H1 (cell line): ENCODE data around the gene PTPN1. TPM values are rescaled to one million over a fixed set of nuclear protein-coding genes. Genes with fewer than 3 reads are reported as not detected.
"Not testable (repeated sequence)": the region's sequence is repeated elsewhere in the genome, so short reads cannot be mapped to it uniquely, and the experiment has no call there.

Source experiments
- CTCF ChIA-PET: fragments of 300-600 bp; sonication (Branson Sonifier 250); formaldehyde crosslinking; loops from one replicate; lab custom pipeline; 2021; ENCODE audit not compliant: partially characterized antibody; lab: Charles Lee
- POLR2A ChIA-PET: fragments of 300-600 bp; sonication (Branson Sonifier 250); formaldehyde crosslinking; loops from one replicate; lab custom pipeline; 2021; ENCODE audit warnings: inconsistent platforms; ENCODE audit not compliant: partially characterized antibody; lab: Charles Lee
- DNase-seq, 2 experiments: peaks; one replicate each; pipeline versions ENCODE4 v3.0.0 to v3.0.0-alpha.2; 2010 to 2022; ENCODE audit warnings: low spot score in 2 of 2, low read depth in 1 of 2, mixed read lengths in 1 of 2
- FAIRE-seq: peaks from 2 replicates; lab custom pipeline; 2011; peaks lifted over from hg19 to GRCh38; lab: Jason Lieb, UNC
- H2AFZ ChIP-seq: 2 replicates; pipeline ENCODE4 v1.8.1; 2012; ENCODE audit warnings: low read length, inconsistent platforms
- H2AK5ac ChIP-seq: 2 replicates; pipeline ENCODE4 v1.6.1; 2013; ENCODE audit warnings: low read depth, low read length
- H2BK120ac ChIP-seq: replicated peaks from 2 replicates; pipeline ENCODE3; 2013; ENCODE audit warnings: low read depth, low read length, inconsistent platforms
- H2BK12ac ChIP-seq: 2 replicates; pipeline ENCODE4 v1.6.1; 2013; ENCODE audit warnings: low read depth, low read length
- H2BK15ac ChIP-seq: 2 replicates; pipeline ENCODE4 v1.6.1; 2013; ENCODE audit warnings: low read length
- H2BK20ac ChIP-seq: 2 replicates; pipeline ENCODE4 v1.6.1; 2013; ENCODE audit warnings: low read length
- H2BK5ac ChIP-seq: 2 replicates; pipeline ENCODE4 v1.6.1; 2013; ENCODE audit warnings: low read depth, low read length
- H3K14ac ChIP-seq: 2 replicates; pipeline ENCODE4 v1.6.1; 2013; ENCODE audit warnings: inconsistent platforms; ENCODE audit not compliant: insufficient read length
- H3K18ac ChIP-seq: 2 replicates; pipeline ENCODE4 v1.6.1; 2013; ENCODE audit warnings: low read length; ENCODE audit errors: extremely low read depth
- H3K23ac ChIP-seq: 2 replicates; pipeline ENCODE4 v1.6.1; 2013; ENCODE audit warnings: inconsistent platforms; ENCODE audit not compliant: insufficient read length
- H3K23me2 ChIP-seq: 2 replicates; pipeline ENCODE4 v1.6.1; 2013; ENCODE audit warnings: low read depth, low read length
- H3K27ac ChIP-seq: 2 replicates; pipeline ENCODE4 v1.6.1; 2011; ENCODE audit warnings: low read depth, low read length, inconsistent platforms
- H3K27me3 ChIP-seq, 4 experiments: replicated peaks in 1 of 4; 1 replicate in 1 of 4; 2 replicates in 3 of 4; pipeline versions ENCODE4 v1.6.1 to v1.8.1; 2011 to 2013; ENCODE audit warnings: low read length in 3 of 4, mild to moderate bottlenecking in 3 of 4, inconsistent platforms in 2 of 4, mixed read lengths in 2 of 4, moderate library complexity in 1 of 4; ENCODE audit not compliant: control insufficient read depth in 3 of 4, insufficient read depth in 3 of 4; ENCODE audit errors: extremely low read depth in 1 of 4
- H3K36me3 ChIP-seq, 4 experiments: 2 replicates each; pipeline versions ENCODE4 v1.6.1 to v1.8.1; 2011 to 2013; ENCODE audit warnings: mild to moderate bottlenecking in 4 of 4, low read length in 3 of 4, moderate library complexity in 2 of 4, control low read depth in 1 of 4, inconsistent platforms in 1 of 4; ENCODE audit not compliant: insufficient read depth in 4 of 4, control insufficient read depth in 2 of 4
- H3K4ac ChIP-seq: replicated peaks from 2 replicates; pipeline ENCODE3; 2013; ENCODE audit warnings: low read length, low read depth, mixed read lengths, inconsistent platforms; ENCODE audit not compliant: insufficient read length
- H3K4me1 ChIP-seq, 4 experiments: replicated peaks in 1 of 4; 1 replicate in 1 of 4; 2 replicates in 3 of 4; pipeline versions ENCODE4 v1.6.1 to v1.8.1; 2011 to 2013; ENCODE audit warnings: low read length in 3 of 4, inconsistent platforms in 2 of 4, mixed read lengths in 1 of 4; ENCODE audit not compliant: insufficient read depth in 4 of 4, control insufficient read depth in 3 of 4
- H3K4me2 ChIP-seq, 2 experiments: 2 replicates each; pipeline versions ENCODE4 v1.6.1 to v1.8.1; 2011 to 2013; ENCODE audit warnings: low read depth in 2 of 2, low read length in 2 of 2, control low read depth in 1 of 2, inconsistent platforms in 1 of 2, mild to moderate bottlenecking in 1 of 2; ENCODE audit not compliant: insufficient read depth in 1 of 2
- H3K4me3 ChIP-seq, 4 experiments: fragments of 200-600, 300-600 bp in 1 of 4; sonication (generic), shearing (Covaris generic), sonication (Bioruptor Twin) in 1 of 4; 2 replicates each; pipeline versions ENCODE4 v1.5.1 to v1.8.1; 2011 to 2016; ENCODE audit warnings: low read length in 4 of 4, low read depth in 3 of 4, control low read depth in 2 of 4, inconsistent platforms in 2 of 4, mild to moderate bottlenecking in 2 of 4, mixed read lengths in 1 of 4, moderate library complexity in 1 of 4; ENCODE audit not compliant: insufficient read depth in 2 of 4; ENCODE audit errors: extremely low read depth in 1 of 4
- H3K56ac ChIP-seq: replicated peaks from 2 replicates; pipeline ENCODE3; 2013; ENCODE audit warnings: low read depth, mild to moderate bottlenecking, mixed read lengths, low read length, inconsistent platforms; ENCODE audit not compliant: insufficient read length
- H3K79me1 ChIP-seq: 2 replicates; pipeline ENCODE4 v1.6.1; 2013; ENCODE audit warnings: low read depth, low read length, control low read depth
- H3K79me2 ChIP-seq, 2 experiments: 2 replicates each; pipeline versions ENCODE4 v1.6.1 to v1.8.1; 2012 to 2013; ENCODE audit warnings: low read length in 2 of 2, mild to moderate bottlenecking in 2 of 2, inconsistent platforms in 1 of 2; ENCODE audit not compliant: insufficient read depth in 2 of 2, control insufficient read depth in 1 of 2
- H3K9ac ChIP-seq, 4 experiments: replicated peaks in 1 of 4; 1 replicate in 1 of 4; 2 replicates in 3 of 4; pipeline versions ENCODE4 v1.6.1 to v1.8.1; 2011 to 2013; ENCODE audit warnings: low read depth in 3 of 4, low read length in 3 of 4, control low read depth in 2 of 4, mild to moderate bottlenecking in 2 of 4, moderate library complexity in 2 of 4, inconsistent platforms in 1 of 4; ENCODE audit errors: extremely low read depth in 1 of 4
- H3K9me3 ChIP-seq, 2 experiments: 2 replicates each; pipeline versions ENCODE4 v1.6.1 to v1.8.1; 2012 to 2013; ENCODE audit warnings: mild to moderate bottlenecking in 2 of 2, moderate library complexity in 2 of 2, control low read depth in 1 of 2, inconsistent platforms in 1 of 2, low read depth in 1 of 2, low read length in 1 of 2, mixed read lengths in 1 of 2; ENCODE audit not compliant: insufficient read depth in 2 of 2
- H4K20me1 ChIP-seq, 2 experiments: replicated peaks in 1 of 2; 2 replicates each; pipeline versions ENCODE3 to v1.8.1; 2011 to 2013; ENCODE audit warnings: inconsistent platforms in 2 of 2, low read length in 2 of 2, mild to moderate bottlenecking in 1 of 2; ENCODE audit not compliant: insufficient read depth in 2 of 2, control insufficient read depth in 1 of 2
- H4K5ac ChIP-seq: 2 replicates; pipeline ENCODE4 v1.6.1; 2013; ENCODE audit warnings: low read length, low read depth, mixed read lengths, inconsistent platforms; ENCODE audit not compliant: insufficient read length
- H4K8ac ChIP-seq: 2 replicates; pipeline ENCODE4 v1.8.0; 2013; ENCODE audit warnings: mild to moderate bottlenecking, moderate library complexity, low read length, inconsistent platforms; ENCODE audit not compliant: insufficient read depth; ENCODE audit errors: extremely low read depth
- H4K91ac ChIP-seq: replicated peaks from 2 replicates; pipeline ENCODE3; 2013; ENCODE audit warnings: low read length, mixed read lengths, inconsistent platforms; ENCODE audit not compliant: insufficient read length
- CEBPB ChIP-seq: IDR thresholded peaks from 2 replicates; pipeline ENCODE4 v1.6.1; 2012; ENCODE audit warnings: low read depth, low read length
- WGBS, 2 experiments: shearing (Covaris generic) in 1 of 2; methylation state at CpG; one replicate each; pipeline versions ENCODE4 v1.1.6 to v1.1.7; 2013 to 2015; ENCODE audit warnings: low lambda C conversion rate in 2 of 2, mixed read lengths in 2 of 2, inconsistent platforms in 1 of 2, low coverage in 1 of 2, missing lambda C conversion rate in 1 of 2; ENCODE audit not compliant: insufficient replicate concordance in 2 of 2, insufficient coverage in 1 of 2, insufficient read length in 1 of 2; ENCODE audit errors: extremely low coverage in 1 of 2, missing lambda C conversion rate in 1 of 2; 5-methylcytosine and 5-hydroxymethylcytosine counted together
- polyA plus RNA-seq, 7 experiments: library from polyadenylated mRNA; depleted of rRNA in 3 of 7; stranded (reverse) in 5 of 7; unstranded in 2 of 7; fragments of >200 nt in 5 of 7; fragments of 200-250 nt in 2 of 7; gene quantifications; 1 replicate in 5 of 7; 2 replicates in 1 of 7; 4 replicates in 1 of 7; pipeline versions ENCODE4 v1.2.1 to v1.2.3, GENCODE V29; 2011 to 2013; ENCODE audit warnings: missing spikeins in 2 of 7, mixed read lengths in 2 of 7
- total RNA-seq: library from RNA; stranded (reverse); fragmentation: NEBNext Ultra II Directional; extraction: Animal tissue kit (Norgen Biotek cat#: 25700); gene quantifications from 2 replicates; pipeline ENCODE4 v1.2.1, GENCODE V29; 2021

The PTPN1 gene
- total and polyA plus RNA-seq, 2 of the 8 experiments (the other 6 are each of a cell fraction or from before 2014, with no cell fraction given): 18.6 to 32.1 TPM

- H2BK15ac ChIP-seq, H3K4me2 ChIP-seq, H3K27me3 ChIP-seq, H4K8ac ChIP-seq, H3K18ac ChIP-seq, H3K9ac ChIP-seq, H2AK5ac ChIP-seq, H3K79me2 ChIP-seq, H3K27ac ChIP-seq, H2BK120ac ChIP-seq, H3K9me3 ChIP-seq, H4K20me1 ChIP-seq, H3K56ac ChIP-seq, H3K36me3 ChIP-seq, DNase-seq, H3K14ac ChIP-seq, H3K4me1 ChIP-seq, H2AFZ ChIP-seq, H3K4me3 ChIP-seq, H3K23ac ChIP-seq, H3K23me2 ChIP-seq, H4K5ac ChIP-seq, H3K79me1 ChIP-seq, H3K4ac ChIP-seq, FAIRE-seq, H2BK5ac ChIP-seq, H2BK20ac ChIP-seq, H2BK12ac ChIP-seq, H4K91ac ChIP-seq: not testable (repeated sequence)
- POLR2A ChIA-PET: interaction anchor here (0.7 kb wide), 1 partner anchor 281 kb away, joined by 3 read pairs; no protein-coding TSS in a partner anchor
- WGBS, 2 experiments: 93% methylated on average over 4 of the region's 5 CpGs; no CpG with 5 or more reads in 1 of the 2 experiments
- CTCF ChIA-PET: interaction anchor here (0.7 to 1.7 kb wide), 5 partner anchors 74 to 289 kb away, joined by 3 to 7 read pairs (median 3); no protein-coding TSS in a partner anchor
- peak; percentile 75; the same call in 1 of the 2 replicates for TF ChIP-seq CEBPB
Measured at GRCh38 chr20:50474356-50474755, 35.8 kb upstream of the PTPN1 start.
